Brain microvascular endothelial cell (primary cell): Measurements from ENCODE around the gene SF3B3.

Source experiments
- DNase-seq: peaks from one replicate; pipeline ENCODE4 v3.0.0-alpha.2; 2020
- H3K27ac ChIP-seq: fragments of 250-450 bp; sonication (Bioruptor Pico); 2 replicates; pipeline ENCODE4 v1.5.1; 2020; ENCODE audit warnings: mild to moderate bottlenecking, moderate library complexity
- H3K27me3 ChIP-seq: fragments of 250-450 bp; sonication (Bioruptor Pico); replicated peaks from 2 replicates; pipeline ENCODE4 v1.5.1; 2020; ENCODE audit warnings: mild to moderate bottlenecking
- H3K36me3 ChIP-seq: fragments of 250-450 bp; sonication (Bioruptor Pico); replicated peaks from 2 replicates; pipeline ENCODE4 v1.5.1; 2020; ENCODE audit warnings: mild to moderate bottlenecking
- H3K4me3 ChIP-seq: 2 replicates; pipeline ENCODE4 v1.5.1; 2011; ENCODE audit warnings: low read depth, mild to moderate bottlenecking, control low read depth, low read length, moderate library complexity
- in situ Hi-C: cut with HindIII; loops from 2 replicates; pipeline ENCODE4 v1.10.0; 2017; ENCODE audit warnings: low sequenced_read_pairs, low pct_ligation_motif_present
- TF ChIP-seq, protein P1 (sequence below): IDR thresholded peaks from 2 replicates; pipeline ENCODE4 v1.5.1; 2011; ENCODE audit warnings: low read depth, mild to moderate bottlenecking, moderate library complexity, low read length, control low read depth, inconsistent platforms; ENCODE audit errors: missing control alignments

SF3B3 gene

DNA sequence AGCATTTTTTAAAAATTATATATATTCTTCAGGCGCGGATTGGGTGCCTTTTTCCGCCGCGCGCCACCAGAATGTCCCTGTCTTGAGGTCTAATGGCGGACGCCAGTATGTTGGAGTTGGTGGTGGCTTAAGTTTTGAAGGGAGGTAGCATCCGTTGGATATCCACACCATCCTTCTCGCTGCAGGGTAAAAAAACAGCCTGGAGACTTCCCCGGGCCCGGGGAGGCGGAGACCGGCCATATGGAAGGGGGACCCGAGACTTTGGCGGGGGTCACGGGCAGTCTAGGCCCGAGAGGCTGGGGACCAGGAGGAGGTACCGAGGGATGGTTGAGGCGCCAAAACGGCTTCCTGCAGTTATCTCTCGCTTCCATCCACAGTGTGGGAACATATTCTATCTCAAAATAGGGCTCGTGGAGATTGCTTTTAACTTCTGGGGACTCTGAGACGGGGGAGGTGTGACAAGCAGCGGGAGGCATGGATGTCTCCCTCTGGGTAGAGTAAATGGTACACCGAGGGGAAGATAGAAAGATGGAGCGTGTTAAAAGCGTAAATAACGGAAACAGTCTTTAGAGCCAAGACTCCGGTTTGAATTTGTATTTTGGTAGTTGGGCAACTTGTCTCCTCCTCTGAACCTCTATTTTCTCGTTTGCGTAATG lies at the start of gene SF3B3:
Gene SF3B3, plus strand, starts transcription at position 74 of the 656 bp plus-strand sequence. CDS start 2,841 bp downstream, outside the sequence.
- H3K4me3 ChIP-seq, result peak within 1 kb of the TSS; percentile 93
- in situ Hi-C loops, result no loop called here
- peak; percentile 52 for DNase-seq

DNA sequence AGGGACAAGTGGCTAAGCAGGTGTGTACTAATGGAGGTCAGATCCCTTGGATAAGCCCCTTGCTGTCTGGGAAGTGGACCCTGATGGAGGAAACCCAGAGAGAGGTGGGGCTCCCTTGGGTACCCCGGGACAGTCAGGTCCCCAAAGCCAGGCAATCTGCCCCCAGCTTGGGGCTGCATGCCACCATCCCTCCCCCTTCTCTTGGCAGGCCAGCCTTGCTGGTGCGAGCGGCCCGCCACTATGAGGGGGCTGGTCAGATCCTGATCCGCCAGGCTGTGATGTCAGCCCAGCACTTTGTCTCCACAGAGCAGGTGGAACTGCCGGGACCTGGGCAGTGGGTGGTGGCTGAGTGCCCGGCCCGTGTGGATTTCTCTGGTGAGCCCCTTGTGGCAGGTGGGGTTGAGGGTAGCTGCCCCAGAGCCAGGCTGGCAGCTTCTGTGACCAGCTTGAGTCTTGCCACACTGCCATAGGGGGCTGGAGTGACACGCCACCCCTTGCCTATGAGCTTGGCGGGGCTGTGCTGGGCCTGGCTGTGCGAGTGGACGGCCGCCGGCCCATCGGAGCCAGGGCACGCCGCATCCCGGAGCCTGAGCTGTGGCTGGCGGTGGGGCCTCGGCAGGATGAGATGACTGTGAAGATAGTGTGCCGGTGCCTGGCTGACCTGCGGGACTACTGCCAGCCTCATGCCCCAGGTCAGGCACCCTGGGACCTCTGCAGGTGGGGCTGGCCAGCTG lies 49.1 kb upstream of the SF3B3 start:
- Histone ChIP-seq H3K4me3 (no peak overlapping the region), H3K27ac (no peak overlapping the region), H3K36me3 (peaks cover 1% of the 10 kb centered on the region), H3K27me3 (no peaks in the 10 kb centered on the region)
- in situ Hi-C loops, result no loop called here
- TF ChIP-seq, protein P1, sequence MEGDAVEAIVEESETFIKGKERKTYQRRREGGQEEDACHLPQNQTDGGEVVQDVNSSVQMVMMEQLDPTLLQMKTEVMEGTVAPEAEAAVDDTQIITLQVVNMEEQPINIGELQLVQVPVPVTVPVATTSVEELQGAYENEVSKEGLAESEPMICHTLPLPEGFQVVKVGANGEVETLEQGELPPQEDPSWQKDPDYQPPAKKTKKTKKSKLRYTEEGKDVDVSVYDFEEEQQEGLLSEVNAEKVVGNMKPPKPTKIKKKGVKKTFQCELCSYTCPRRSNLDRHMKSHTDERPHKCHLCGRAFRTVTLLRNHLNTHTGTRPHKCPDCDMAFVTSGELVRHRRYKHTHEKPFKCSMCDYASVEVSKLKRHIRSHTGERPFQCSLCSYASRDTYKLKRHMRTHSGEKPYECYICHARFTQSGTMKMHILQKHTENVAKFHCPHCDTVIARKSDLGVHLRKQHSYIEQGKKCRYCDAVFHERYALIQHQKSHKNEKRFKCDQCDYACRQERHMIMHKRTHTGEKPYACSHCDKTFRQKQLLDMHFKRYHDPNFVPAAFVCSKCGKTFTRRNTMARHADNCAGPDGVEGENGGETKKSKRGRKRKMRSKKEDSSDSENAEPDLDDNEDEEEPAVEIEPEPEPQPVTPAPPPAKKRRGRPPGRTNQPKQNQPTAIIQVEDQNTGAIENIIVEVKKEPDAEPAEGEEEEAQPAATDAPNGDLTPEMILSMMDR, result no peak
- no peak for DNase-seq

More for the DNA sequence above, at the start of gene SF3B3:
- TF ChIP-seq, protein P1, result no peak
- H3K27me3 ChIP-seq, result no peaks in the 10 kb centered on the region
- H3K36me3 ChIP-seq, result peaks cover 7% of the 10 kb centered on the region
- H3K27ac ChIP-seq, result peak within 1 kb of the TSS; percentile 79

DNA sequence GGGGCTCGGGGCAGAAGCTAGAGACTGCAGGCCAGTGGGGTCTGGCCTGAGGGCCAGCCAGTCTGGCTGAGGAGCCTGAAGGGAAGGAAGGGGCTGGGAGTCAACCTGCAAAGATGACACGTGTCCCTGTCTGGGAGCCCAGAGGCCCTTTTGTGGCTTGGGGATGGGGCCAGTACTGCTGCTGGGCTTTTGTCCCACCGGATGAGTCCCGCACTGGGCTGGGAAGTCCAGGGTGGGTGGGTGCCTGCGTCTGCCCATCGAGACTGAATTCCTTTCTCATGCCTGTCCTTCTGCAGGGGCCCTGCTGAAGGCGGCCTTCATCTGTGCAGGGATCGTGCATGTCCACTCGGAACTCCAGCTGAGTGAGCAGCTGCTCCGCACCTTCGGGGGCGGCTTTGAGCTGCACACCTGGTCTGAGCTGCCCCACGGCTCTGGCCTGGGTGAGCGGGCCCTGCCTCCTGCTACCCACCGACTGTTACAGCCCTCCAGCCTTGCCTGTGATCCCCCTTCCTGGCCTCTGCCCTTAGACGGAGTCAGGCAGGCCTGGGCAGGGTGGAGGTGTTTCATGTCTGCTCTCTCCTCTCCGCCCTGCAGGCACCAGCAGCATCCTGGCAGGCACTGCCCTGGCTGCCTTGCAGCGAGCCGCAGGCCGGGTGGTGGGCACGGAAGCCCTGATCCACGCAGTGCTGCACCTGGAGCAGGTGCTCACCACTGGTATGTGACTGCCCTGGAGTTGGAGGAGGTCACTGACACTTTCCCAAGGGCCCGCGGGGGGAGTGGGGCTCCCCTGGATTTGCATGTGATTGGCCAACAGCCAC lies 48.4 kb upstream of the SF3B3 start:
- TF ChIP-seq, protein P1, result no peak
- Histone ChIP-seq H3K36me3 (peaks cover 9% of the 10 kb centered on the region), H3K27ac (no peak overlapping the region), H3K4me3 (no peak overlapping the region), H3K27me3 (no peaks in the 10 kb centered on the region)
- DNase-seq, result no peak
- in situ Hi-C loops, result no loop called here

DNA sequence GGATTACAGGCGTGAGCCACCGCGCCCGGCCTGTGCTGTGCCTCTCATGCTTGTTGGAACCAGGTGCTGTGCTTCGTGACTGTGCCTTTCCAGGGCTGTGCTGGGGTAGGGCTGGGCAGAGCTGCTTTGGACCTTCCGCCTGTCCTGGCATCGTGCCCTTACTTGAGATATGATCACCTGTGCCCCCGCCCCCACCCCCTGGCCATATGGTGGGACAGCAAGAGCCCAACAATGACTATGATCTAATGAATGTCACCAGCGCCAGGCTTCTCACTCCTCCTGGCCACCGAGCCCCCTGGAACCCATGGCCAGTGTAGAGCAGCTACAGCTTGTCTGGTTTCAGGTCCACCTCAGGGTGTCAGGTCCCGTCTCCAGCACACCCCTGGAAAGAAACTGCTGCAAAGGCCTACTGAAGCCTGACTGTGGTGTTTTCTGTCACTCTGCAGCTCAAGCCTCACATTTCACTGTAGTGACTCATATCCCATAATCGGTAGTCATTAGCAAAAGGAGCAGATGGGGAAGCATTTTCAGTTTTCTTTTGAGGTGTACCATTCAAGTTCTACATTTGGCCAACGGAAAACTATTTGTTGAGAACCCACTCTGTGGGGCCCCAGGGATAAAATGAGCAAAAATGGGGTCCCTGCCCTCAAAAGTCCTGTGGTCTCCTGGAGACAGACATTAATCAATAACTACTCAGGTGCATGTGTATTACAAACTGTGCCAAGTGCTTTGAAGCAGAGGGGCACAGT lies 47.2 kb upstream of the SF3B3 start:
- in situ Hi-C loops, result no loop called here
- peak; percentile 55 for DNase-seq
- Histone ChIP-seq H3K27ac (peak overlapping the region; percentile 4), H3K27me3 (no peaks in the 10 kb centered on the region), H3K36me3 (peaks cover 21% of the 10 kb centered on the region), H3K4me3 (no peak overlapping the region)
- TF ChIP-seq, protein P1, result no peak

DNA sequence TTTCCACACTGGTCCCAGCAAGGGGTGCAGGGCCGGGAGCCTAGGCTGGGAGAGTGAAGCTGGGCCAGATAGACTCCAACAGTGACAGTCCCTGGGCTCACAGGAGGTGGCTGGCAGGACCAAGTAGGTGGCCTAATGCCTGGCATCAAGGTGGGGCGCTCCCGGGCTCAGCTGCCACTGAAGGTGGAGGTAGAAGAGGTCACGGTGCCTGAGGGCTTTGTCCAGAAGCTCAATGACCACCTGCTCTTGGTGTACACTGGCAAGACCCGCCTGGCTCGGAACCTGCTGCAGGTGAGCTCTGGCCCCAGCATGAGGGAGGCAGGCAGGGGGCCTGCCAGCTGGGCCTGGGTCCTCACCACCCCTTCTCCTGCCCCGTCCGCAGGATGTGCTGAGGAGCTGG lies 45.4 kb upstream of the SF3B3 start:
- in situ Hi-C loops, result no loop called here
- H3K4me3 ChIP-seq, result no peak overlapping the region
- no peaks in the 10 kb centered on the region for H3K27me3 ChIP-seq
- TF ChIP-seq, protein P1, result no peak
- H3K36me3 ChIP-seq, result peaks cover 26% of the 10 kb centered on the region
- no peak overlapping the region for H3K27ac ChIP-seq
- DNase-seq, result no peak
